NT2/D1 (cell line): ENCODE results near the gene LENG8.

Experiments used
- YY1 ChIP-seq: IDR thresholded peaks from 2 replicates; pipeline ENCODE4 v1.6.1; 2011; ENCODE audit not compliant: insufficient read length, insufficient read depth
- ZNF274 ChIP-seq: IDR thresholded peaks from 2 replicates; pipeline ENCODE4 v1.6.1; 2011; ENCODE audit warnings: mild to moderate bottlenecking, low read depth, low read length

DNA sequence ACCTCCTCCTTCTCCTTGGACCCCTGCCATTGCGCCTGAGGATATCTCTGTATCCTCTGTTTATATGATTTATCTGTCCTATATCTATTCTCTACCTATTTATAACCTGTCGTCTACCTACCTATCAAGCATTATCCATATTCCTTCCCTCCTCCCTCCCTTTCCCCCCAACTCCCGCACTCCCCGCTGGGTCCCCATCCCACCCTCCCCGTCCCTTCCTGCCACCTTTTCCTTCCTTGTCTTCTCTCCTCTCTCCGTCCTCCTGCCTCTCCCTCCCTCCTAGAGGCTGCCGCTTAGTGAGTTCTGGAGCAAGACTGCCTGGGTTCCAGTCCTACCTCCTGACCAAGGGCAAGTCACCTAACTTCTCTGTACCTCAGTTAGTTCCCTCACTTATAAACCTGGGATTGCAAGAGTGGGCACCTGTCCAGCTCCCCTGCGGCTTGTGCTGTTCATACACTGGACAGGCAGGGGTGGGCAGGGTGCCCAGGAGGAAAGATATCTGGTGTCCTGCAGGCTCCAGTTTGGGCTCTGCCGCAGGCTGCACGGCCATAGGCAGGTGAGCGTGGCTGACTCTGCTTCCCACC lies 17.7 kb upstream of the LENG8 start:
- TF ChIP-seq ZNF274 (no peak), YY1 (no peak)
